GM18861 (cell line): ENCODE data around the gene COX8A.

Source experiments
- ATAC-seq: cut with Tn5 transposase; IDR thresholded peaks from one replicate; pipeline ENCODE4 v1.9.1; 2021; ENCODE audit not compliant: unreplicated experiment

COX8A gene

GRCh38 chr11:64019106-64020037, 45.0 kb downstream of the COX8A start:
- no peak for ATAC-seq

- no peak for ATAC-seq
Measured at GRCh38 chr11:64020976-64021756, 46.7 kb downstream of the COX8A start.

- no peak for ATAC-seq
Measured at GRCh38 chr11:64021757-64022093, 47.3 kb downstream of the COX8A start.

GRCh38 chr11:64022125-64022784, 47.8 kb downstream of the COX8A start:
- no peak for ATAC-seq

- no peak for ATAC-seq
Measured at GRCh38 chr11:64023712-64024710, 49.6 kb downstream of the COX8A start.

- ATAC-seq: no peak
Measured at GRCh38 chr11:64025205-64025604, 50.8 kb downstream of the COX8A start.
